GM10847 (cell line): Measurements from ENCODE around the gene TPM3.

Experiments used
- POLR2A ChIP-seq: IDR thresholded peaks from 2 replicates; pipeline ENCODE4 v1.6.1; 2011; ENCODE audit not compliant: insufficient read length; ENCODE audit errors: extremely low read depth

Gene TPM3

GRCh38 chr1:154178911-154179811, 12.7 kb downstream of the TPM3 start:
- TF ChIP-seq POLR2A: no peak

- no peak for TF ChIP-seq POLR2A
Observed at GRCh38 chr1:154178013-154178412, 13.9 kb downstream of the TPM3 start.

GRCh38 chr1:154176337-154176736, 15.6 kb downstream of the TPM3 start:
- no peak for TF ChIP-seq POLR2A

- no peak for TF ChIP-seq POLR2A
Observed at GRCh38 chr1:154174654-154175053, 17.2 kb downstream of the TPM3 start.

- TF ChIP-seq POLR2A: no peak
Observed at GRCh38 chr1:154171880-154172279, 20.0 kb downstream of the TPM3 start.

GRCh38 chr1:154171223-154171583, 20.7 kb downstream of the TPM3 start:
- TF ChIP-seq POLR2A: no peak

GRCh38 chr1:154170547-154171222, 21.2 kb downstream of the TPM3 start:
- no peak for TF ChIP-seq POLR2A

GRCh38 chr1:154167461-154167860, 24.4 kb downstream of the TPM3 start:
- no peak for TF ChIP-seq POLR2A

GRCh38 chr1:154166207-154166606, 25.7 kb downstream of the TPM3 start:
- no peak for TF ChIP-seq POLR2A

- no peak for TF ChIP-seq POLR2A
Observed at GRCh38 chr1:154159554-154159953, 32.3 kb downstream of the TPM3 start.

GRCh38 chr1:154158307-154159125, 33.4 kb downstream of the TPM3 start:
- no peak for TF ChIP-seq POLR2A

- TF ChIP-seq POLR2A: no peak
Observed at GRCh38 chr1:154157520-154158306, 34.2 kb downstream of the TPM3 start.

- no peak for TF ChIP-seq POLR2A
Observed at GRCh38 chr1:154155251-154155650, 36.6 kb downstream of the TPM3 start.

- TF ChIP-seq POLR2A: no peak
Observed at GRCh38 chr1:154154534-154155191, 37.2 kb downstream of the TPM3 start, which contains the start of gene NUP210L. Gene NUP210L, minus strand, starts transcription at chr1:154155073.
